ENCODE measurements around the gene HIC1. TPM values are rescaled to one million over a fixed set of nuclear protein-coding genes. Genes with fewer than 3 reads are reported as not detected.

The HIC1 gene
- total RNA-seq, result 1 to 10 TPM; 3.9 to 4.8 TPM
- 1 to 10 TPM in 1 of 2 donors, under 1 TPM in 1; 0.44 to 3.5 TPM for polyA plus RNA-seq

- DNase-seq (ENCODE audit: low spot score), result peak; percentile 81
- Histone ChIP-seq H3K27me3 (ENCODE audit: control insufficient read depth in 4 of 4, insufficient read depth in 4 of 4, low read length in 3 of 4) (peaks cover 0 to 2% (median 0%) of the 10 kb centered on the region in 4 donors), H3K36me3 (ENCODE audit: control insufficient read depth in 4 of 4, insufficient read depth in 3 of 4, low read depth in 1 of 4, low read length in 3 of 4) (peaks cover 0 to under 1% (median 0%) of the 10 kb centered on the region in 4 donors), H3K27ac (ENCODE audit: low read depth in 1 of 2, low read length in 2 of 2) (peak within 1 kb of the TSS; percentile 73 to 82), H3K4me3 (ENCODE audit: low read depth in 1 of 3, low read length in 3 of 3) (peak within 1 kb of the TSS in 2 of 3 donors; percentile 37 to 64), H3K9me3 (ENCODE audit: control insufficient read depth in 4 of 4, low read length in 3 of 4) (no peaks in the 10 kb centered on the region), H3K9ac (ENCODE audit: low read depth in 1 of 2, low read length in 2 of 2) (no peak within 1 kb of the TSS), H3K4me1 (ENCODE audit: control insufficient read depth in 4 of 4, insufficient read depth in 4 of 4, low read length in 3 of 4) (peaks cover 10 to 43% (median 30%) of the 10 kb centered on the region in 4 donors)
- 3% methylated on average over 72 of the region's 72 CpGs for WGBS
- TF ChIP-seq SP1 (IDR thresholded peaks at IDR 0.05), result no peak
- TF ChIP-seq RAD21 (IDR thresholded peaks at IDR 0.05), result peak; percentile 61 to 78
- TF ChIP-seq, protein P1, sequence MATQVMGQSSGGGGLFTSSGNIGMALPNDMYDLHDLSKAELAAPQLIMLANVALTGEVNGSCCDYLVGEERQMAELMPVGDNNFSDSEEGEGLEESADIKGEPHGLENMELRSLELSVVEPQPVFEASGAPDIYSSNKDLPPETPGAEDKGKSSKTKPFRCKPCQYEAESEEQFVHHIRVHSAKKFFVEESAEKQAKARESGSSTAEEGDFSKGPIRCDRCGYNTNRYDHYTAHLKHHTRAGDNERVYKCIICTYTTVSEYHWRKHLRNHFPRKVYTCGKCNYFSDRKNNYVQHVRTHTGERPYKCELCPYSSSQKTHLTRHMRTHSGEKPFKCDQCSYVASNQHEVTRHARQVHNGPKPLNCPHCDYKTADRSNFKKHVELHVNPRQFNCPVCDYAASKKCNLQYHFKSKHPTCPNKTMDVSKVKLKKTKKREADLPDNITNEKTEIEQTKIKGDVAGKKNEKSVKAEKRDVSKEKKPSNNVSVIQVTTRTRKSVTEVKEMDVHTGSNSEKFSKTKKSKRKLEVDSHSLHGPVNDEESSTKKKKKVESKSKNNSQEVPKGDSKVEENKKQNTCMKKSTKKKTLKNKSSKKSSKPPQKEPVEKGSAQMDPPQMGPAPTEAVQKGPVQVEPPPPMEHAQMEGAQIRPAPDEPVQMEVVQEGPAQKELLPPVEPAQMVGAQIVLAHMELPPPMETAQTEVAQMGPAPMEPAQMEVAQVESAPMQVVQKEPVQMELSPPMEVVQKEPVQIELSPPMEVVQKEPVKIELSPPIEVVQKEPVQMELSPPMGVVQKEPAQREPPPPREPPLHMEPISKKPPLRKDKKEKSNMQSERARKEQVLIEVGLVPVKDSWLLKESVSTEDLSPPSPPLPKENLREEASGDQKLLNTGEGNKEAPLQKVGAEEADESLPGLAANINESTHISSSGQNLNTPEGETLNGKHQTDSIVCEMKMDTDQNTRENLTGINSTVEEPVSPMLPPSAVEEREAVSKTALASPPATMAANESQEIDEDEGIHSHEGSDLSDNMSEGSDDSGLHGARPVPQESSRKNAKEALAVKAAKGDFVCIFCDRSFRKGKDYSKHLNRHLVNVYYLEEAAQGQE (IDR thresholded peaks at IDR 0.05), result no peak
- TF ChIP-seq, protein P2, sequence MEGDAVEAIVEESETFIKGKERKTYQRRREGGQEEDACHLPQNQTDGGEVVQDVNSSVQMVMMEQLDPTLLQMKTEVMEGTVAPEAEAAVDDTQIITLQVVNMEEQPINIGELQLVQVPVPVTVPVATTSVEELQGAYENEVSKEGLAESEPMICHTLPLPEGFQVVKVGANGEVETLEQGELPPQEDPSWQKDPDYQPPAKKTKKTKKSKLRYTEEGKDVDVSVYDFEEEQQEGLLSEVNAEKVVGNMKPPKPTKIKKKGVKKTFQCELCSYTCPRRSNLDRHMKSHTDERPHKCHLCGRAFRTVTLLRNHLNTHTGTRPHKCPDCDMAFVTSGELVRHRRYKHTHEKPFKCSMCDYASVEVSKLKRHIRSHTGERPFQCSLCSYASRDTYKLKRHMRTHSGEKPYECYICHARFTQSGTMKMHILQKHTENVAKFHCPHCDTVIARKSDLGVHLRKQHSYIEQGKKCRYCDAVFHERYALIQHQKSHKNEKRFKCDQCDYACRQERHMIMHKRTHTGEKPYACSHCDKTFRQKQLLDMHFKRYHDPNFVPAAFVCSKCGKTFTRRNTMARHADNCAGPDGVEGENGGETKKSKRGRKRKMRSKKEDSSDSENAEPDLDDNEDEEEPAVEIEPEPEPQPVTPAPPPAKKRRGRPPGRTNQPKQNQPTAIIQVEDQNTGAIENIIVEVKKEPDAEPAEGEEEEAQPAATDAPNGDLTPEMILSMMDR (IDR thresholded peaks at IDR 0.05; ENCODE audit: low read depth, low read length, missing input control), result peak; percentile 93
- no peak for TF ChIP-seq GABPA (IDR thresholded peaks at IDR 0.05 in 1 of 2, conservative IDR thresholded peaks at IDR 0.05 in 1 of 2)
Measured at GRCh38 chr17:2054512-2055291, at the start of gene HIC1. TSS of gene HIC1 (plus strand) at chr17:2055103. CDS start at chr17:2056691, 1,588 bp downstream.

- H3K4me1 ChIP-seq (ENCODE audit: control insufficient read depth in 4 of 4, insufficient read depth in 4 of 4, low read length in 3 of 4), result peaks cover 19 to 67% (median 39%) of the 10 kb centered on the region in 4 donors
- H3K36me3 ChIP-seq (ENCODE audit: control insufficient read depth in 4 of 4, insufficient read depth in 3 of 4, low read depth in 1 of 4, low read length in 3 of 4), result no peaks in the 10 kb centered on the region
- H3K27ac ChIP-seq (ENCODE audit: low read depth in 1 of 2, low read length in 2 of 2), result no peak overlapping the region
- H3K9ac ChIP-seq (ENCODE audit: low read depth in 1 of 2, low read length in 2 of 2), result no peak overlapping the region
- no peaks in the 10 kb centered on the region for H3K9me3 ChIP-seq (ENCODE audit: control insufficient read depth in 4 of 4, low read length in 3 of 4)
- DNase-seq (ENCODE audit: low spot score), result no peak
- H3K27me3 ChIP-seq (ENCODE audit: control insufficient read depth in 4 of 4, insufficient read depth in 4 of 4, low read length in 3 of 4), result no peaks in the 10 kb centered on the region
- H3K4me3 ChIP-seq (ENCODE audit: low read depth in 1 of 3, low read length in 3 of 3), result no peak overlapping the region
- 77% methylated on average over 15 of the region's 15 CpGs for WGBS
- TF ChIP-seq JUND (IDR thresholded peaks at IDR 0.05) (no peak), FOXA1 (IDR thresholded peaks at IDR 0.05) (no peak), NR2F2 (IDR thresholded peaks at IDR 0.05) (no peak), RXRA (IDR thresholded peaks at IDR 0.05) (no peak), EGR1 (IDR thresholded peaks at IDR 0.05; ENCODE audit: low read depth in 2 of 2) (no peak), HNF4A (conservative IDR thresholded peaks at IDR 0.05) (no peak), SP1 (IDR thresholded peaks at IDR 0.05) (no peak), FOXA2 (IDR thresholded peaks at IDR 0.05) (no peak)
- TF ChIP-seq, protein P1 (IDR thresholded peaks at IDR 0.05), result no peak
- TF ChIP-seq, protein P3, sequence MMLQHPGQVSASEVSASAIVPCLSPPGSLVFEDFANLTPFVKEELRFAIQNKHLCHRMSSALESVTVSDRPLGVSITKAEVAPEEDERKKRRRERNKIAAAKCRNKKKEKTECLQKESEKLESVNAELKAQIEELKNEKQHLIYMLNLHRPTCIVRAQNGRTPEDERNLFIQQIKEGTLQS (IDR thresholded peaks at IDR 0.05), result no peak
- TF ChIP-seq, protein P2 (IDR thresholded peaks at IDR 0.05; ENCODE audit: low read depth, low read length, missing input control), result no peak
Measured at GRCh38 chr17:2008332-2009126, 46.4 kb upstream of the HIC1 start.

All from liver (tissue), 9 donors.